ENCODE data around the gene OPA3.

DNA sequence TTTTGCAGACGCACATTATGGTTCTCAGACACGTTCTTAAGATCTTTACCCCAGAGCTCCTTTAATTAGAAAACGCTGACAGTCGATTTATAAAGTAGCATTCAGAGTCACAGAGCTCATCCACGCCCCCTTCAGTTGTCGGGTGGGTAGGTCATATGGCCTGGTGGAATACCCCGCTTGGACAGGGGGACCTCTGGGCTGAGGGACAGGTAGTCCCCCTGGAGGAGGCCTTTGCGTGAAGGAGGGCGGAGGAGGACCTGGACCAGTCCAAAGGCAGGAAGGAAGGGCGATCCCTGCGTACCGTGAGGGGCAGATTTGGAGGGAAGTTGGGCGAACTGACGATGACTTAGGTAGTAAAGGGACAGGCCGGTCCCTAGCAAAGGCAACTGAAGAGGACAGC lies 56.9 kb downstream of the OPA3 start:
- TF ChIP-seq, protein P1, sequence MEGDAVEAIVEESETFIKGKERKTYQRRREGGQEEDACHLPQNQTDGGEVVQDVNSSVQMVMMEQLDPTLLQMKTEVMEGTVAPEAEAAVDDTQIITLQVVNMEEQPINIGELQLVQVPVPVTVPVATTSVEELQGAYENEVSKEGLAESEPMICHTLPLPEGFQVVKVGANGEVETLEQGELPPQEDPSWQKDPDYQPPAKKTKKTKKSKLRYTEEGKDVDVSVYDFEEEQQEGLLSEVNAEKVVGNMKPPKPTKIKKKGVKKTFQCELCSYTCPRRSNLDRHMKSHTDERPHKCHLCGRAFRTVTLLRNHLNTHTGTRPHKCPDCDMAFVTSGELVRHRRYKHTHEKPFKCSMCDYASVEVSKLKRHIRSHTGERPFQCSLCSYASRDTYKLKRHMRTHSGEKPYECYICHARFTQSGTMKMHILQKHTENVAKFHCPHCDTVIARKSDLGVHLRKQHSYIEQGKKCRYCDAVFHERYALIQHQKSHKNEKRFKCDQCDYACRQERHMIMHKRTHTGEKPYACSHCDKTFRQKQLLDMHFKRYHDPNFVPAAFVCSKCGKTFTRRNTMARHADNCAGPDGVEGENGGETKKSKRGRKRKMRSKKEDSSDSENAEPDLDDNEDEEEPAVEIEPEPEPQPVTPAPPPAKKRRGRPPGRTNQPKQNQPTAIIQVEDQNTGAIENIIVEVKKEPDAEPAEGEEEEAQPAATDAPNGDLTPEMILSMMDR (IDR thresholded peaks at IDR 0.05), result no peak
- TF ChIP-seq POLR2A (IDR thresholded peaks at IDR 0.05) (no peak), EP300 (IDR thresholded peaks at IDR 0.05) (no peak), POLR2AphosphoS5 (IDR thresholded peaks at IDR 0.05) (no peak)
